IMR-90 (cell line): ENCODE measurements around the gene ZSCAN5C. TPM values are rescaled to one million over a fixed set of nuclear protein-coding genes. Genes with fewer than 3 reads are reported as not detected.

Experiments used
- ATAC-seq: fragments of 200-7000 bp; cut with Tn5 transposase; 2 replicates; pipeline ENCODE4 v1.9.1; 2020; ENCODE audit warnings: low read depth, mild to moderate bottlenecking, moderate library complexity
- BruUV-seq: library from RNA; stranded (reverse); fragments of 400-500 nt; replicated peaks from 2 replicates; lab custom pipeline; 2021; lab: Mats Ljungman, UMichigan
- CTCF ChIA-PET: fragments of 300-600 bp; formaldehyde crosslinking; extraction: SDS; loops from one replicate; lab custom pipeline; 2021; ENCODE audit warnings: antibody characterized with exemption; lab: Yijun Ruan, JAX
- POLR2A ChIA-PET: fragments of 300-600 bp; sonication (Branson Sonifier 250); formaldehyde crosslinking; loops from one replicate; lab custom pipeline; 2022; ENCODE audit warnings: antibody characterized with exemption; ENCODE audit not compliant: unreplicated experiment; lab: Charles Lee
- DNase-seq: peaks from one replicate; pipeline ENCODE4 v3.0.0; 2013
- H2AFZ ChIP-seq: replicated peaks from 2 replicates; pipeline ENCODE3; 2013; ENCODE audit warnings: low read length, mild to moderate bottlenecking; ENCODE audit not compliant: poor library complexity
- H2AK5ac ChIP-seq: 2 replicates; pipeline ENCODE4 v1.6.1; 2013; ENCODE audit warnings: low read depth, low read length, inconsistent platforms
- H2AK9ac ChIP-seq: replicated peaks from 2 replicates; pipeline ENCODE3; 2013; ENCODE audit warnings: mild to moderate bottlenecking, low read depth, low read length, moderate library complexity; ENCODE audit not compliant: poor library complexity
- H2BK120ac ChIP-seq: 2 replicates; pipeline ENCODE4 v1.6.1; 2013; ENCODE audit warnings: low read depth, low read length, inconsistent platforms
- H2BK15ac ChIP-seq: 3 replicates; pipeline ENCODE4 v1.6.1; 2013; ENCODE audit warnings: low read depth, low read length, inconsistent platforms
- H2BK20ac ChIP-seq: 2 replicates; pipeline ENCODE4 v1.6.1; 2013; ENCODE audit warnings: low read depth, mild to moderate bottlenecking, inconsistent platforms, low read length, moderate library complexity
- H2BK5ac ChIP-seq: 2 replicates; pipeline ENCODE4 v1.6.1; 2013; ENCODE audit warnings: mild to moderate bottlenecking, low read depth, low read length, inconsistent platforms; ENCODE audit not compliant: poor library complexity, severe bottlenecking
- H3K14ac ChIP-seq: replicated peaks from 2 replicates; pipeline ENCODE4 v1.6.1; 2013; ENCODE audit warnings: low read depth, low read length, inconsistent platforms
- H3K18ac ChIP-seq: 2 replicates; pipeline ENCODE4 v1.6.1; 2013; ENCODE audit warnings: low read depth, low read length, control low read depth
- H3K23ac ChIP-seq: 2 replicates; pipeline ENCODE4 v1.6.1; 2013; ENCODE audit warnings: low read depth, low read length, inconsistent platforms
- H3K27ac ChIP-seq: 2 replicates; pipeline ENCODE4 v1.5.1; 2013; ENCODE audit warnings: mild to moderate bottlenecking, control low read depth, low read length; ENCODE audit not compliant: insufficient read depth
- H3K27me3 ChIP-seq: 2 replicates; pipeline ENCODE4 v1.6.1; 2013; ENCODE audit warnings: low read length; ENCODE audit not compliant: control insufficient read depth, insufficient read depth
- H3K36me3 ChIP-seq: 2 replicates; pipeline ENCODE4 v1.6.1; 2013; ENCODE audit warnings: low read length, mixed read lengths; ENCODE audit not compliant: control insufficient read depth, insufficient read depth
- H3K4ac ChIP-seq: 2 replicates; pipeline ENCODE4 v1.6.1; 2013; ENCODE audit warnings: low read depth, low read length, inconsistent platforms
- H3K4me1 ChIP-seq: 2 replicates; pipeline ENCODE4 v1.6.1; 2013; ENCODE audit warnings: low read length, mixed read lengths; ENCODE audit not compliant: control insufficient read depth, insufficient read depth
- H3K4me2 ChIP-seq: 2 replicates; pipeline ENCODE4 v1.6.1; 2013; ENCODE audit warnings: low read depth, mild to moderate bottlenecking, control low read depth, low read length, moderate library complexity
- H3K4me3 ChIP-seq: 2 replicates; pipeline ENCODE4 v1.5.1; 2013; ENCODE audit warnings: low read depth, mild to moderate bottlenecking, control low read depth, low read length, moderate library complexity; ENCODE audit not compliant: insufficient read depth
- H3K56ac ChIP-seq: 2 replicates; pipeline ENCODE4 v1.6.1; 2013; ENCODE audit warnings: low read length, inconsistent platforms; ENCODE audit not compliant: insufficient read depth; ENCODE audit errors: extremely low read depth
- H3K79me1 ChIP-seq, 2 experiments: 2 replicates each; pipeline ENCODE4 v1.6.1; 2013; ENCODE audit warnings: low read length in 2 of 2, inconsistent platforms in 1 of 2, low read depth in 1 of 2
- H3K9ac ChIP-seq: 2 replicates; pipeline ENCODE4 v1.6.1; 2013; ENCODE audit warnings: low read depth, low read length, control low read depth
- H3K9me1 ChIP-seq: 2 replicates; pipeline ENCODE4 v1.6.1; 2013; ENCODE audit warnings: low read length, inconsistent platforms; ENCODE audit not compliant: insufficient read depth
- H3K9me3 ChIP-seq: 2 replicates; pipeline ENCODE4 v1.6.1; 2013; ENCODE audit warnings: low read length; ENCODE audit not compliant: control insufficient read depth, insufficient read depth
- H4K20me1 ChIP-seq: 2 replicates; pipeline ENCODE4 v1.6.1; 2013; ENCODE audit warnings: low read length, inconsistent platforms; ENCODE audit not compliant: insufficient read depth
- H4K5ac ChIP-seq: 2 replicates; pipeline ENCODE4 v1.6.1; 2013; ENCODE audit warnings: mild to moderate bottlenecking, low read depth, low read length, control low read depth
- H4K8ac ChIP-seq, 2 experiments: 2 replicates each; pipeline ENCODE4 v1.6.1; 2013; ENCODE audit warnings: low read depth in 2 of 2, low read length in 2 of 2, control low read depth in 1 of 2, inconsistent platforms in 1 of 2
- H4K91ac ChIP-seq: 2 replicates; pipeline ENCODE4 v1.6.1; 2013; ENCODE audit warnings: low read depth, low read length, inconsistent platforms; ENCODE audit not compliant: insufficient read depth
- BHLHE40 ChIP-seq: fragments of 150-350 bp; IDR thresholded peaks from 2 replicates; pipeline ENCODE4 v1.6.1; 2016; ENCODE audit warnings: mild to moderate bottlenecking, low read depth, low read length
- CEBPB ChIP-seq: IDR thresholded peaks from 2 replicates; pipeline ENCODE4 v1.6.1; 2012; ENCODE audit warnings: low read depth, low read length, improper control_type of control experiment
- CHD1 ChIP-seq: IDR thresholded peaks from 2 replicates; pipeline ENCODE4 v1.6.1; 2012; ENCODE audit warnings: low read depth, low read length, improper control_type of control experiment
- FOS ChIP-seq: fragments of 150-350 bp; IDR thresholded peaks from 2 replicates; pipeline ENCODE4 v1.6.1; 2016; ENCODE audit warnings: low read depth, low read length
- MAFK ChIP-seq: IDR thresholded peaks from 2 replicates; pipeline ENCODE4 v1.6.1; 2012; ENCODE audit warnings: low read depth, low read length, improper control_type of control experiment
- MAZ ChIP-seq: IDR thresholded peaks from 2 replicates; pipeline ENCODE4 v1.6.1; 2012; ENCODE audit warnings: low read depth, mild to moderate bottlenecking, low read length, improper control_type of control experiment, moderate library complexity, borderline replicate concordance
- MXI1 ChIP-seq: IDR thresholded peaks from 2 replicates; pipeline ENCODE4 v1.6.1; 2012; ENCODE audit warnings: low read depth, mild to moderate bottlenecking, low read length, moderate library complexity, borderline replicate concordance
- NFE2L2 ChIP-seq: fragments of 150-350 bp; IDR thresholded peaks from 2 replicates; pipeline ENCODE4 v1.6.1; 2016; ENCODE audit warnings: low read depth, mild to moderate bottlenecking, low read length
- POLR2A ChIP-seq: IDR thresholded peaks from 2 replicates; pipeline ENCODE4 v1.6.1; 2012; ENCODE audit warnings: mild to moderate bottlenecking, low read depth, low read length
- RAD21 ChIP-seq: IDR thresholded peaks from 2 replicates; pipeline ENCODE4 v1.6.1; 2012; ENCODE audit warnings: low read length, improper control_type of control experiment
- RCOR1 ChIP-seq: IDR thresholded peaks from 2 replicates; pipeline ENCODE4 v1.6.1; 2012; ENCODE audit warnings: mild to moderate bottlenecking, low read length, improper control_type of control experiment; ENCODE audit not compliant: insufficient replicate concordance
- RFX5 ChIP-seq: IDR thresholded peaks from 2 replicates; pipeline ENCODE4 v1.8.0; 2012; ENCODE audit warnings: low read depth, mild to moderate bottlenecking, low read length, moderate library complexity
- SMC3 ChIP-seq: fragments of 150-350 bp; IDR thresholded peaks from 2 replicates; pipeline ENCODE4 v1.6.1; 2016; ENCODE audit warnings: low read depth, mild to moderate bottlenecking, antibody characterized with exemption, low read length, moderate library complexity
- WGBS, 2 experiments: methylation state at CpG; one replicate each; pipeline versions ENCODE4 v1.1.5 to v1.1.7; 2013; ENCODE audit warnings: missing lambda C conversion rate in 2 of 2; ENCODE audit not compliant: insufficient read length in 1 of 2; ENCODE audit errors: extremely low coverage in 2 of 2; 5-methylcytosine and 5-hydroxymethylcytosine counted together
- dilution Hi-C: fragments of 300-500 bp; cut with HindIII; formaldehyde crosslinking; loops from one replicate; pipeline ENCODE4 v1.14.3; 2018; ENCODE audit warnings: low sequenced_read_pairs; ENCODE audit not compliant: unreplicated experiment
- in situ Hi-C: fragments of 300-500 bp; cut with MboI; formaldehyde crosslinking; loops from 3 replicates; pipeline ENCODE4 v1.14.3; 2019; ENCODE audit warnings: low sequenced_read_pairs, inconsistent platforms, mixed read lengths
- intact Hi-C: fragments of 100-400 bp; cut with micrococcal nuclease; formaldehyde crosslinking; loops from 2 replicates; pipeline ENCODE4 v1.10.0; 2022
- polyA plus RNA-seq, 3 experiments: library from polyadenylated mRNA; depleted of rRNA; stranded (reverse); fragments of >200 nt; gene quantifications; 2 replicates each; pipeline ENCODE4 v1.2.3, GENCODE V29; 2012; ENCODE audit warnings: low replicate concordance in 1 of 3
- total RNA-seq: library from RNA; depleted of rRNA; stranded (reverse); fragments of >200 nt; gene quantifications from 2 replicates; pipeline ENCODE4 v1.2.3, GENCODE V29; 2012
- TF ChIP-seq, protein P1 (sequence below): fragments of 150-350 bp; IDR thresholded peaks from 2 replicates; pipeline ENCODE4 v1.6.1; 2016; ENCODE audit warnings: low read depth, mild to moderate bottlenecking, low read length, moderate library complexity, borderline replicate concordance
- TF ChIP-seq, protein P2 (sequence below): conservative IDR thresholded peaks from 2 replicates; pipeline ENCODE4 v1.5.1; 2012; ENCODE audit warnings: mild to moderate bottlenecking, low read depth, low read length, improper control_type of control experiment
- TF ChIP-seq, protein P3 (sequence below): fragments of 150-350 bp; IDR thresholded peaks from 2 replicates; pipeline ENCODE4 v1.6.1; 2017; ENCODE audit warnings: mild to moderate bottlenecking, antibody characterized with exemption, low read length, low read depth

ZSCAN5C gene
- total and polyA plus RNA-seq, 2 of the 4 experiments (the other 2 are of a cell fraction): not detected

DNA sequence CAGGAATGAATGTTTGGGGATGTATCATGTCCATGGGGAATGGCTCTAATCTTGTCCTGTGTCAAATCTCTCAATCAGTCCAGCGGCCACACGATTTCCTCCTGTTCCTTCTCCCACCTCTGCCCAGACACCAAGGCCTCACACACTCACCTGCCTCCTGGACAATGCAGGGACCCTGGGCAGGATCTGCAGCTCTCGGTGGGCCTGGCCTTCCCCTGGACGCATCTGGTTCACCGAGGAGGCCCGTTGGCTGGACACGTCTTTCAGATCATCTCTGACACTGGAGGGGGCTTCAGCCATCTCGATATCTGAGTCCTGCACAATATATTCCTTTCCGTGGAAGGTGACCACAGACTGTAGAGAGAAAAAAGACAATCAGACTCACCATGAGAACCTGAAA lies 21.4 kb downstream of the ZSCAN5C start:
- intact Hi-C loops (no loop called here), dilution Hi-C loops (no loop called here), in situ Hi-C loops (no loop called here)
- no peaks in the 10 kb centered on the region for H4K20me1 ChIP-seq
- DNase-seq (no peak), ATAC-seq (no peak)
- no peak overlapping the region for H2AK5ac ChIP-seq
- no peak overlapping the region for H2BK120ac ChIP-seq
- no peak overlapping the region for H3K4me3 ChIP-seq
- WGBS, 2 experiments: 80% methylated on average over 7 of the region's 9 CpGs; no CpG with 5 or more reads in 1 of the 2 experiments
- no peak overlapping the region for H2AK9ac ChIP-seq
- H4K5ac ChIP-seq: no peak overlapping the region
- no peak overlapping the region for H3K14ac ChIP-seq
- no peak overlapping the region for H4K91ac ChIP-seq
- CTCF ChIA-PET: no interaction called here
- BruUV-seq: no TSS peak
- H2AFZ ChIP-seq: no peak overlapping the region
- POLR2A ChIA-PET: no interaction called here
- no peak overlapping the region for H4K8ac ChIP-seq
- no peak overlapping the region for H3K9ac ChIP-seq
- H3K36me3 ChIP-seq: no peaks in the 10 kb centered on the region
- no peak overlapping the region for H3K4me2 ChIP-seq
- no peak overlapping the region for H3K18ac ChIP-seq
- no peak overlapping the region for H3K23ac ChIP-seq
- H2BK20ac ChIP-seq: no peak overlapping the region
- peaks cover 5% of the 10 kb centered on the region; the same call in 1 of the 2 replicates for H3K9me3 ChIP-seq
- no peaks in the 10 kb centered on the region for H3K27me3 ChIP-seq
- H3K27ac ChIP-seq: no peak overlapping the region
- H3K4ac ChIP-seq: no peak overlapping the region
- H2BK5ac ChIP-seq: no peak overlapping the region
- H3K56ac ChIP-seq: no peak overlapping the region
- H2BK15ac ChIP-seq: no peak overlapping the region
- TF ChIP-seq RAD21 (no peak), NFE2L2 (no peak), RCOR1 (no peak), MAFK (no peak), MXI1 (no peak), CHD1 (no peak), CEBPB (no peak), RFX5 (no peak), SMC3 (no peak), BHLHE40 (no peak), POLR2A (no peak), MAZ (no peak), FOS (no peak)
- TF ChIP-seq, protein P1, sequence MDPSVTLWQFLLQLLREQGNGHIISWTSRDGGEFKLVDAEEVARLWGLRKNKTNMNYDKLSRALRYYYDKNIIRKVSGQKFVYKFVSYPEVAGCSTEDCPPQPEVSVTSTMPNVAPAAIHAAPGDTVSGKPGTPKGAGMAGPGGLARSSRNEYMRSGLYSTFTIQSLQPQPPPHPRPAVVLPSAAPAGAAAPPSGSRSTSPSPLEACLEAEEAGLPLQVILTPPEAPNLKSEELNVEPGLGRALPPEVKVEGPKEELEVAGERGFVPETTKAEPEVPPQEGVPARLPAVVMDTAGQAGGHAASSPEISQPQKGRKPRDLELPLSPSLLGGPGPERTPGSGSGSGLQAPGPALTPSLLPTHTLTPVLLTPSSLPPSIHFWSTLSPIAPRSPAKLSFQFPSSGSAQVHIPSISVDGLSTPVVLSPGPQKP: no peak
- TF ChIP-seq, protein P2, sequence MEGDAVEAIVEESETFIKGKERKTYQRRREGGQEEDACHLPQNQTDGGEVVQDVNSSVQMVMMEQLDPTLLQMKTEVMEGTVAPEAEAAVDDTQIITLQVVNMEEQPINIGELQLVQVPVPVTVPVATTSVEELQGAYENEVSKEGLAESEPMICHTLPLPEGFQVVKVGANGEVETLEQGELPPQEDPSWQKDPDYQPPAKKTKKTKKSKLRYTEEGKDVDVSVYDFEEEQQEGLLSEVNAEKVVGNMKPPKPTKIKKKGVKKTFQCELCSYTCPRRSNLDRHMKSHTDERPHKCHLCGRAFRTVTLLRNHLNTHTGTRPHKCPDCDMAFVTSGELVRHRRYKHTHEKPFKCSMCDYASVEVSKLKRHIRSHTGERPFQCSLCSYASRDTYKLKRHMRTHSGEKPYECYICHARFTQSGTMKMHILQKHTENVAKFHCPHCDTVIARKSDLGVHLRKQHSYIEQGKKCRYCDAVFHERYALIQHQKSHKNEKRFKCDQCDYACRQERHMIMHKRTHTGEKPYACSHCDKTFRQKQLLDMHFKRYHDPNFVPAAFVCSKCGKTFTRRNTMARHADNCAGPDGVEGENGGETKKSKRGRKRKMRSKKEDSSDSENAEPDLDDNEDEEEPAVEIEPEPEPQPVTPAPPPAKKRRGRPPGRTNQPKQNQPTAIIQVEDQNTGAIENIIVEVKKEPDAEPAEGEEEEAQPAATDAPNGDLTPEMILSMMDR: no peak
- TF ChIP-seq, protein P3, sequence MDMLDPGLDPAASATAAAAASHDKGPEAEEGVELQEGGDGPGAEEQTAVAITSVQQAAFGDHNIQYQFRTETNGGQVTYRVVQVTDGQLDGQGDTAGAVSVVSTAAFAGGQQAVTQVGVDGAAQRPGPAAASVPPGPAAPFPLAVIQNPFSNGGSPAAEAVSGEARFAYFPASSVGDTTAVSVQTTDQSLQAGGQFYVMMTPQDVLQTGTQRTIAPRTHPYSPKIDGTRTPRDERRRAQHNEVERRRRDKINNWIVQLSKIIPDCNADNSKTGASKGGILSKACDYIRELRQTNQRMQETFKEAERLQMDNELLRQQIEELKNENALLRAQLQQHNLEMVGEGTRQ: no peak
- H3K79me1 ChIP-seq: no peaks in the 10 kb centered on the region
- H3K9me1 ChIP-seq: no peaks in the 10 kb centered on the region
- H3K4me1 ChIP-seq: no peaks in the 10 kb centered on the region
